IPS-15b (cell line): ENCODE data around the gene TMEM138.
"Not testable (repeated sequence)": the region's sequence is repeated elsewhere in the genome, so short reads cannot be mapped to it uniquely, and the experiment has no call there.

Experiments used
- H3K27me3 ChIP-seq: one replicate; pipeline ENCODE4 v1.6.1; 2013; ENCODE audit warnings: low read length; ENCODE audit not compliant: control insufficient read depth, insufficient read depth
- H3K36me3 ChIP-seq: one replicate; pipeline ENCODE4 v1.6.1; 2013; ENCODE audit warnings: low read length; ENCODE audit not compliant: control insufficient read depth, insufficient read depth
- H3K4me1 ChIP-seq: one replicate; pipeline ENCODE4 v1.6.1; 2013; ENCODE audit warnings: mild to moderate bottlenecking, low read length; ENCODE audit not compliant: control insufficient read depth, insufficient read depth
- H3K4me3 ChIP-seq: one replicate; pipeline ENCODE4 v1.5.1; 2013; ENCODE audit warnings: low read depth, low read length
- H3K9ac ChIP-seq: one replicate; pipeline ENCODE4 v1.6.1; 2013; ENCODE audit warnings: low read depth, mild to moderate bottlenecking, low read length
- H3K9me3 ChIP-seq: one replicate; pipeline ENCODE4 v1.6.1; 2013; ENCODE audit warnings: mild to moderate bottlenecking, low read length; ENCODE audit not compliant: control insufficient read depth, insufficient read depth

Gene TMEM138

GRCh38 chr11:61372659-61373420, 10.7 kb downstream of the TMEM138 start:
- Histone ChIP-seq H3K36me3 (peaks cover 17% of the 10 kb centered on the region), H3K27me3 (no peaks in the 10 kb centered on the region), H3K4me3 (no peak overlapping the region), H3K9me3 (peaks cover 6% of the 10 kb centered on the region), H3K9ac (no peak overlapping the region), H3K4me1 (no peaks in the 10 kb centered on the region)

DNA sequence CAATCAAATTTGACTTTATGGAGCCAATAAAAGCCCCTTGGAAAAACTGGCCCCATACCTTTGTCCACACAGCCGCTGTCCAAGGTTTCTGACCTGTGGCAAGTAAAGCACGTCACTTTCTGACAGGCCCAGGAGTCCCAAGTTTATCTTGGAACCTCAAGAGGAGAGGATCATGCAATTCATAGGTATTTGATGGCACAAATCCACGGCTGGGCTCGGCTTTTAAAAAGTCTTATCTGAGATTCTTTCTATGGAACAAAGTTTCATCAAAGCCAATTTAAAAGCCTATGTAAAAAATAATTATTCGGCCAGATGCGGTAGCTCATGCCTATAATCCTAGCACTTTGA, 13.6 kb downstream of the TMEM138 start:
- H3K9me3 ChIP-seq = peaks cover 6% of the 10 kb centered on the region
- no peak overlapping the region for H3K9ac ChIP-seq
- H3K4me1 ChIP-seq = no peaks in the 10 kb centered on the region
- no peak overlapping the region for H3K4me3 ChIP-seq
- no peaks in the 10 kb centered on the region for H3K27me3 ChIP-seq
- no peaks in the 10 kb centered on the region for H3K36me3 ChIP-seq

DNA sequence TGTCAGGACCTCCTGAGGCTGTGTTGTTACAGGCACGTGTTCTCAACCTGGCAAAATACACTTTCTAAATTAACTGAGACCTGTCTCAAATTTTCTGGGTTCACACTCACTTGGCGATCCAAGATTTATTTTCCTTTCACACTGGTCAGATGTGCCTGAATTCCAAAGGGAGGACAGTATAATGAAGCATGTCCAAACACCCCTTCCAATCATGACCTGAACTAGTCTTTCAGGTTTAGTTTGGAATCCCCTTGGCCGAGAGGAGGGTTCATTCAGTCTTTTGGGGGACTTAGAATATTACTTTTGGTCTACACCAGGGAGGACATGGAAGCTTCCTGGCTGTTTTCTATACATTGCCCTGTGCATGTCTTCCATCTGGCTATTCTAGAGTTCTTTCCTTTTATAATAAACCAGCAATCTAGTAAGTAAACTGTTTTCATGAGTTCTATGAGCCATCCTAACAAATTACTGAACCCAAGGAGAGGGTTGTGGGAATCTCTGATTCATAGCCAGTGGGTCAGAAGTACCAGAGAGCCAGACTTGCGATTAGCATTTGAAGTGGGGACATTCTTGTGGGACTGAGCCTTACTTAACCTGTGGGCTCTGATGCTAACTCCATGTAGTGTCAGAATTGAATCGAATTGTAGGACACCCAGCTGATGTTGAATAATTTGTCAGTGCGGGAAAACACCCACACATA, 15.4 kb downstream of the TMEM138 start:
- Histone ChIP-seq H3K9me3 (peaks cover 6% of the 10 kb centered on the region), H3K27me3 (no peaks in the 10 kb centered on the region), H3K4me3 (no peak overlapping the region), H3K36me3 (no peaks in the 10 kb centered on the region), H3K9ac (no peak overlapping the region), H3K4me1 (no peaks in the 10 kb centered on the region)

DNA sequence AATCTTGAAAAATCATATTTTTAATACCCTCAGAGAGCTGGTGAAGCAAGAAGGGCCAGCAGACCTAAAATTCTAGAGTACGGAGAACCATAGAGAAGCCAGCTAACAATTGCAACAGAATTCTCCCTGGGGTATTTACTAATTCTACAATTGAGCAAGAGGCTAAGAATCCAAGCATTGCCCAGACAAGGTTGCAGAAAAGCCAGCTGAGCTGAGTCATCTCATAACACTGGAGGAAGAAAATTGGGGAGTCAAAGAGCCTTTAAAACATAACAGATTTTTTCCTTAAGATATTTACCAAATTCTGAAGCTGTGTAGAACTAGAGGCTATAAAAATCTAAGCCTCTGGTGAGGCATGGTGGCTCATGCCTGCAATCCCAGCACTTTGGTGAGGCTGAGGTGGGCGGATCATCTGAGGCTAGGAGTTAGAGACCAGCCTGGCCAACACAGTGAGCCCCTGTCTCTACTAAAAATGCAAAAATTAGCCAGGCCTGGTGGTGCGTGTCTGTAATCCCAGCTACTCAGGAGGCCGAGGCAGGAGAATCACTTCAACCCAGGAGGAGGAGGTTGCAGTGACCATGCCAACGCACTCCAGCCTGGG, 16.6 kb downstream of the TMEM138 start:
- Histone ChIP-seq H3K9me3 (no peaks in the 10 kb centered on the region), H3K9ac (no peak overlapping the region), H3K36me3 (no peaks in the 10 kb centered on the region), H3K27me3 (no peaks in the 10 kb centered on the region), H3K4me1 (no peaks in the 10 kb centered on the region), H3K4me3 (no peak overlapping the region)

DNA sequence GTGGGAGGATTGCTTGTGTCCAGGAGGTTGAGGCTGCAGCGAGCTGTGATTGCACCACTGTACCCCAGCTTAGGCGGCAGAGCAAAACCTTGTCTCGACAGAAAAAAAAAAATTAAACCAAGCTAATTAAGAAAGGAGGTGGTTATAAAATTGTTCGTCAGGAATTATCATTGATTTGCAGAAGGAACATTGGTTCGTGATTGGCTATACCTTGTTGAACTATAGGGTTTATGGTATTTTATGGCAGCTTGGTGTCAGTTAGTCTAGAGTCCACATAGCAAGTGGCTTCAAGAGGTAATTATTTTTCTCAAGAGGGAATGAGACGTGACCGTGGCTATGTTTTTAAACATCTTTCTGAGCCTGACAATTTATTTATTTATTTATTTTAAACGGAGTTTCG, 18.7 kb downstream of the TMEM138 start:
- no peaks in the 10 kb centered on the region for H3K4me1 ChIP-seq
- no peaks in the 10 kb centered on the region for H3K27me3 ChIP-seq
- H3K4me3 ChIP-seq = no peak overlapping the region
- no peak overlapping the region for H3K9ac ChIP-seq
- no peaks in the 10 kb centered on the region for H3K36me3 ChIP-seq
- no peaks in the 10 kb centered on the region for H3K9me3 ChIP-seq

DNA sequence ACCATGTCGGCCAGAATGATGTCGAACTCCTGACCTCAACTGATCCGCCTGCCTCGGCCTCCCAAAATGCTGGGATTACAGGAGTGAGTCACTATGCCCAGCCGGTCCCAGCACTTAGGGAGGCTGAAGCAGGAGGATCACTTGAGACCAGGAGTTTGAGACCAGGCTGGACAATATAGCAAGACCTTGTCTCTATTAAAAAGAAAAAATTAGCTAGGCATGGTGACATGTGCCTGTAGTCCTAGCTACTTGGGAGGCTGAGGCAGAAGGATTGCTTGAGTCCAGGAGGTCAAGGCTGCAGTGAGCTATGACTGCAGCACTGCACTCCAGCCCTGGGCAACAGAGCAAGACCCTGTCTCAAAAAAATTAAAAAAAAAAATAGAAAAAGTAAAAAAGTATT, 21.7 kb downstream of the TMEM138 start:
- H3K4me3 ChIP-seq, H3K27me3 ChIP-seq, H3K9me3 ChIP-seq, H3K36me3 ChIP-seq, H3K4me1 ChIP-seq, H3K9ac ChIP-seq: not testable (repeated sequence)

GRCh38 chr11:61384271-61385242, 22.4 kb downstream of the TMEM138 start:
- H3K4me1 ChIP-seq = no peaks in the 10 kb centered on the region
- no peaks in the 10 kb centered on the region for H3K36me3 ChIP-seq
- H3K4me3 ChIP-seq = no peak overlapping the region
- no peak overlapping the region for H3K9ac ChIP-seq
- no peaks in the 10 kb centered on the region for H3K9me3 ChIP-seq
- H3K27me3 ChIP-seq = peaks cover 2% of the 10 kb centered on the region

DNA sequence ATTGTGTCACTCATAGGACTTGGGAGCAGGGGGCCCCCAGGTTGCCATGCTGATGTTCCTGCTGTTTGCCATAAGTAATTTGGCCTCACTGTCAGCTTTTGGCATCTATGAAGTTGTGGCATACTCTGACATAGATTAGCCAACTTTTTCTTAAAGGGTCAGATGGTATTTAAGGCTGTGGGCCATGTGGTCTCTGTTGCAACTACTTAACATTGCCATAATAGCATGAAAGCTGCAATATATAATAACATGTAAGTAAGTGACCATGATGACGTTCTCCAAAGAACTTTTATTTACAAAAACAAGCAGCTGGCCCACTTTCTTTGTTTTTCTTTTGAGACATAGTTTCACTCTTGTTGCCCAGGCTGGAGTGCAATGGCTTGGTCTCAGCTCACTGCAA, 28.0 kb downstream of the TMEM138 start:
- Histone ChIP-seq H3K9me3 (no peaks in the 10 kb centered on the region), H3K27me3 (peaks cover 2% of the 10 kb centered on the region), H3K4me1 (no peaks in the 10 kb centered on the region), H3K4me3 (no peak overlapping the region), H3K9ac (no peak overlapping the region), H3K36me3 (peaks cover 2% of the 10 kb centered on the region)

DNA sequence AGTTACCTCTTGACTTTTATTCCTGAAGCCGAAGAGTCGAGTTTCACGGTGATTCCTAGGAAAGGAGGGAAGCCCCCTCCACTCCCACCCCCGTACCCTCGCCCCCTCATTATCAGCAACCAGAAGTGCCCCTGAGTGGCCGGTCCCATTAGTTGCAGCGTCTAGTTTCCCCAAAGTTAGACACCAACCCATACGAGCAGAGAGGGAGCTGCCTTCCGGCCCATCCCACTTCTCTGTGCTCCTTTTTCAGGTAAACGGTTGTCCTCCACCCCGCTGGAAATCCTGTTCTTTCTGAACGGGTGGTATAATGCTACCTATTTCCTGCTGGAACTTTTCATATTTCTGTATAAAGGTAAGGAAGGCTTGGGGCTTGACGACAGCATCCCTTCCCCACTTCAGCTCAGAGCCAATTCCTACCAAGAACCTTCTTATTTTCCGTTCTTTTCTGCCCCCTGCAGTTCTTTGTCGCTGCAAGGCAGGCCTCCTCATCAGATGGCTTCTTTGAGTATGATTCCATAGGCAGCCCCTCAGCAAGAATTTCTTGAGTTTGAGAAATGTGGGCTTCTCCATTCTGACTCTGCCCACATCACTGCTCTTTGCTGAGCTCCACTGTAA, 30.9 kb downstream of the TMEM138 start:
- H3K27me3 ChIP-seq = peaks cover 2% of the 10 kb centered on the region
- peak overlapping the region; percentile 92 for H3K9ac ChIP-seq
- H3K4me3 ChIP-seq = peak overlapping the region; percentile 96
- H3K36me3 ChIP-seq = peaks cover 8% of the 10 kb centered on the region
- H3K9me3 ChIP-seq = no peaks in the 10 kb centered on the region
- H3K4me1 ChIP-seq = no peaks in the 10 kb centered on the region

DNA sequence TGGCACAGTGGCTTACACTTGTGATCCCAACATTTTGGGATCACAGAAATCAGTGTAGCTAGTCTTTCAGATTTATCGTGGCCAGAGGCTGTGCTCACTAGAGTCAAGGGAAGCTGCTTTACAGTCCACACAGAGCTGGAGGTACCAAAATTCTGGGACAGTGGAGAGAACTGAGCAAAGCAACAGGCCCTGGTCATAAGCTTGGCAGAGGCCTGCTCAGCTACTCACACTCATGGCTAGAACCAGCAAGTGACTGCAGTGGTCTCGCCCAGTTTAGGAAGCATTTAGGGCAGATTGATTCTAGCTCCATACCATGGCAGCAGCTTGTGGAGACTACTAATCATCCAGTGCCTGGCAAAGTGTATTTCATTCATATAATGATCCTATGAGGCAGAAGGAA, 39.0 kb downstream of the TMEM138 start:
- no peaks in the 10 kb centered on the region for H3K27me3 ChIP-seq
- H3K4me1 ChIP-seq = no peaks in the 10 kb centered on the region
- H3K4me3 ChIP-seq = no peak overlapping the region
- no peaks in the 10 kb centered on the region for H3K9me3 ChIP-seq
- H3K9ac ChIP-seq = no peak overlapping the region
- peaks cover 18% of the 10 kb centered on the region for H3K36me3 ChIP-seq

DNA sequence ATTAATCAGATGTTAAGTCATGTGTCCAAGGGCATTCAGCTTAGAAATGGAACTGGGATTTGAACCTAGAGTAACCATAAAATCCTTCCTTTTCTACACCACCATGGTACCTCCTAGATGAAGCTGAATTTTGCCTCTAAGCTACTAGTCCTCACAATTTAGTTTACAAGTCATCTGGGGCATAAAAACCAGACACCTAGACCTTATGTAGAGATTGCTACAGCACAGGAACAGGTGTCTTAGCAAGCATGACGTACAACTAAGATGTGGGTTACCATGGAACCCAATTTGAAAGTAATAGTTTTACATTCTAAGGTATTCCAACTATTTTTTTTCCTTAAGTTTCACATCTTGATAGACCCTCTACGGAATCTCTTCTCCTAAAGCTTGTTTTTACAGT, 39.4 kb downstream of the TMEM138 start:
- no peaks in the 10 kb centered on the region for H3K27me3 ChIP-seq
- peaks cover 18% of the 10 kb centered on the region for H3K36me3 ChIP-seq
- H3K9me3 ChIP-seq = no peaks in the 10 kb centered on the region
- H3K4me3 ChIP-seq = no peak overlapping the region
- H3K4me1 ChIP-seq = no peaks in the 10 kb centered on the region
- H3K9ac ChIP-seq = no peak overlapping the region
